SK-N-SH treated with all-trans-retinoic acid at 6 μM for 48 hours (cell line): Measurements from ENCODE around the gene SSR4.
"Not testable (repeated sequence)": the region's sequence is repeated elsewhere in the genome, so short reads cannot be mapped to it uniquely, and the experiment has no call there.

Experiments used
- ATAC-seq: fragments of 200-7000 bp; cut with Tn5 transposase; 3 replicates; pipeline ENCODE4 v1.9.1; 2020; ENCODE audit warnings: mild to moderate bottlenecking, moderate library complexity
- BACH2 ChIP-seq: fragments of 250-450 bp; sonication (Bioruptor Pico); IDR thresholded peaks from 2 replicates; pipeline ENCODE4 v1.9.0; 2021; ENCODE audit warnings: mild to moderate bottlenecking, borderline replicate concordance
- CSDC2 ChIP-seq: fragments of 250-450 bp; sonication (Bioruptor Pico); IDR thresholded peaks from 2 replicates; pipeline ENCODE4 v1.5.0; 2020; ENCODE audit warnings: mild to moderate bottlenecking, moderate library complexity
- CSRNP3 ChIP-seq: fragments of 250-450 bp; sonication (Bioruptor Pico); IDR thresholded peaks from 2 replicates; pipeline ENCODE4 v1.5.1; 2021; ENCODE audit warnings: mild to moderate bottlenecking, moderate library complexity
- GLIS3 ChIP-seq: fragments of 250-450 bp; sonication (Bioruptor Pico); IDR thresholded peaks from 2 replicates; pipeline ENCODE4 v1.5.0; 2020; ENCODE audit warnings: mild to moderate bottlenecking, moderate library complexity
- ISL1 ChIP-seq: fragments of 250-450 bp; sonication (Bioruptor Pico); IDR thresholded peaks from 2 replicates; pipeline ENCODE4 v2.1.2; 2022; ENCODE audit warnings: mild to moderate bottlenecking, moderate library complexity
- OSR1 ChIP-seq: fragments of 250-450 bp; sonication (Bioruptor Pico); IDR thresholded peaks from 2 replicates; pipeline ENCODE4 v1.8.0; 2022; ENCODE audit warnings: moderate library complexity, mild to moderate bottlenecking, inconsistent platforms
- PATZ1 ChIP-seq: fragments of 250-450 bp; sonication (Bioruptor Pico); IDR thresholded peaks from 2 replicates; pipeline ENCODE4 v1.8.0; 2020; ENCODE audit warnings: mild to moderate bottlenecking, moderate library complexity, borderline replicate concordance
- POU6F1 ChIP-seq: fragments of 250-450 bp; sonication (Bioruptor Pico); IDR thresholded peaks from 2 replicates; pipeline ENCODE4 v1.8.0; 2021; ENCODE audit warnings: low read depth, mild to moderate bottlenecking, moderate library complexity, borderline replicate concordance
- PPARA ChIP-seq: fragments of 250-450 bp; sonication (Bioruptor Pico); IDR thresholded peaks from 2 replicates; pipeline ENCODE4 v1.5.0; 2020; ENCODE audit warnings: mild to moderate bottlenecking, borderline replicate concordance
- RARB ChIP-seq: fragments of 250-450 bp; sonication (Bioruptor Pico); IDR thresholded peaks from 2 replicates; pipeline ENCODE4 v1.8.0; 2021; ENCODE audit warnings: mild to moderate bottlenecking, moderate library complexity
- SNAI2 ChIP-seq: fragments of 250-450 bp; sonication (Bioruptor Pico); IDR thresholded peaks from 2 replicates; pipeline ENCODE4 v1.5.0; 2020; ENCODE audit warnings: mild to moderate bottlenecking, moderate library complexity
- TCF4 ChIP-seq: fragments of 250-450 bp; sonication (Bioruptor Pico); IDR thresholded peaks from 2 replicates; pipeline ENCODE4 v1.8.0; 2021; ENCODE audit warnings: mild to moderate bottlenecking, moderate library complexity, borderline replicate concordance
- ZC3H10 ChIP-seq: fragments of 250-450 bp; sonication (Bioruptor Pico); IDR thresholded peaks from 2 replicates; pipeline ENCODE4 v1.5.1; 2021; ENCODE audit warnings: mild to moderate bottlenecking, moderate library complexity
- ZFP3 ChIP-seq: fragments of 250-450 bp; sonication (Bioruptor Pico); IDR thresholded peaks from 2 replicates; pipeline ENCODE4 v1.5.0; 2020; ENCODE audit warnings: mild to moderate bottlenecking, moderate library complexity
- ZFP30 ChIP-seq: fragments of 450-650 bp; formaldehyde crosslinking; IDR thresholded peaks from 2 replicates; pipeline ENCODE4 v1.5.0; 2022; ENCODE audit warnings: mild to moderate bottlenecking, moderate library complexity
- ZNF565 ChIP-seq: fragments of 450-650 bp; formaldehyde crosslinking; conservative IDR thresholded peaks from 2 replicates; pipeline ENCODE4 v1.5.0; 2020; ENCODE audit warnings: low read depth, mild to moderate bottlenecking, moderate library complexity
- ZNF70 ChIP-seq: fragments of 450-650 bp; formaldehyde crosslinking; IDR thresholded peaks from 2 replicates; pipeline ENCODE4 v1.5.0; 2020; ENCODE audit warnings: mild to moderate bottlenecking, moderate library complexity
- ZNF8 ChIP-seq: fragments of 450-650 bp; formaldehyde crosslinking; IDR thresholded peaks from 2 replicates; pipeline ENCODE4 v1.5.0; 2020; ENCODE audit warnings: mild to moderate bottlenecking, moderate library complexity
- TF ChIP-seq, protein P1 (sequence below): fragments of 250-450 bp; sonication (Bioruptor Pico); IDR thresholded peaks from 2 replicates; pipeline ENCODE4 v1.5.1; 2020; ENCODE audit warnings: low read depth, mild to moderate bottlenecking, moderate library complexity
- TF ChIP-seq, protein P2 (sequence below): fragments of 250-450 bp; sonication (Bioruptor Pico); IDR thresholded peaks from 2 replicates; pipeline ENCODE4 v1.5.0; 2020; ENCODE audit warnings: mild to moderate bottlenecking, moderate library complexity

SSR4 gene

DNA sequence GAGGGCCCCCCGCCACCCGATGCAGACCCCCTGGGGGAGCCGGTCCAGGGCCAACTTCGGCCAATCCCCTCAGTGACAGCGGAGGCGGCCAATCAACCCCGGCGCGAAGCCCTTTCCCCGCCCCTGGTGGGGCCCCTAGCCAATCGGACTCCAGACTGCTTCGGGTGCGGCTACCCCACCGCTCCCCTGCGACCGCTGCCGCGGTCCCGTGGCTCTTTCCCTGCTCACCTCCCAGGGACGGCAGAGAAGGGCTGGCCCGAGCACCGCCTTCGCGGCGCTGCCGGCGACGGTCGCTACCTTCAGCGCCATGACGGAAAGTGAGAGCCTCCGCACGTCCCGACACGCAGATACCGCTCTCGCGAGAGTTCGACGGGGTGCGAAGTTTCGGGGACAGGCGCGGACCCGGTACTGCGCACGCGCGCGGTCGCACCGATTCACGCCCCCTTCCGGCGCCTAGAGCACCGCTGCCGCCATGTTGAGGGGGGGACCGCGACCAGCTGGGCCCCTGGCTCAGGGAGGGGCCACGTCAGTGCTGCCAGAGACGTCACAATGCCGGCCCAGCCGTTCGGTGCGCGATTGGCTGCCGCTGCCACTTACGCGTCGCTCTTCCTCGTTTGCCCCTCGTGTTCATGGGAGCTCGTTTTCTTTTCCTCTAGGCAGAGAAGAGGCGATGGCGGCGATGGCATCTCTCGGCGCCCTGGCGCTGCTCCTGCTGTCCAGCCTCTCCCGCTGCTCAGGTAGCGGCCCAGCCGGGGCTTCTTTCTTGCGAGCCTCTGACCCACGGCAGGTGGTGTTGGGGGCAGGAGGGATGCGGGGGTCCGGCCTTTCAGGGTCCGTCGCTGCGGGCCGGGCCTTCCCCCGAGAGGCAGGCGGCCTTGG lies at the start of gene SSR4, which contains the start of gene IDH3G:
Gene SSR4, plus strand, starts transcription at position 651 of the 879 bp plus-strand sequence. Its CDS starts 20 bp downstream, at position 671.
Gene IDH3G, minus strand, starts transcription at position 358 of the 879 bp plus-strand sequence. Its CDS starts 49 bp downstream, at position 309.
- TF ChIP-seq SNAI2 (CRISPR knock-in tag) (no peak), TCF4 (CRISPR knock-in tag) (no peak), PATZ1 (peak; percentile 26; the same call in 1 of the 2 replicates), CSDC2 (no peak)
- ATAC-seq = peak; percentile 87

DNA sequence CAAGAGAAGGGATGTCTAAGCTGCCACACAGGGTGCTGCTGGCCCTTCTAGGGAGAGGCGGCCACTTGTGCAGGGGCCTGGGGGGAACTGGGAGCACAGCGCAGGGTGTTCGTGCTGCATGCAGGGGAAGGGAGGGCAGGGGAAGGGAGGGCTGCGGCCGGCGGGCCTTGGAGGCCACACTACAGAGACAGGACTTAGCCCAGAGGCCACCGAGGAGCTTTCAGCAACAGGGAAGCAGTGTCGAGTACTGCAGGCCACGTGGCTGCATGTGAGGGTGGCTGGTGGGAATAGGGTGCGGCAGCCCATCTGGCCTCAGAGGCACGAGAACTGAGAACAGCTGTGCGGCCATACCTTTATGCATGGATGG lies 49.4 kb upstream of the SSR4 start:
- not testable (repeated sequence) for ATAC-seq

DNA sequence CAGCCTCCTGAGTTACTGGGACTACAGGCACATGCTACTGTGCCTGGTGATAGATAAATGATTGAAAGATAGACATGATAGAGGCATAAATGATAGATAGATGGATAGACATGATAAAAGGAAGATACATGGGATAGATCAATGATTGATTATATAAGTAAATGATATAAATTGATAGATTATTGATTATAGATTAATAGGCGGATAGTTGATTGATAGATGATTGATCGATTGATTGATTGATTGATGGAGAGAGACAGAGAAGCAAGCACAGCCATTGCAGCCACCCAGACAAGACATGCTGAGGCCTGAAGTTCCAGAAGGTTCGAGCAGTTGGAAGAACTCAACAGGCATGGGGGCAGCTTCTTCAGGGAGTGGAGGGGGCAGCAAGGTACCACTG lies 48.1 kb upstream of the SSR4 start:
- TF ChIP-seq RARB (no peak), CSRNP3 (CRISPR knock-in tag) (no peak), PPARA (no peak), ZNF70 (CRISPR knock-in tag) (no peak), PATZ1 (no peak), ZFP3 (CRISPR knock-in tag) (no peak), ZNF565 (CRISPR knock-in tag) (no peak), ISL1 (CRISPR knock-in tag) (no peak), ZNF8 (CRISPR knock-in tag) (no peak), POU6F1 (CRISPR knock-in tag) (no peak), OSR1 (no peak), ZC3H10 (no peak), CSDC2 (no peak), GLIS3 (CRISPR knock-in tag) (no peak), BACH2 (CRISPR knock-in tag) (no peak), ZFP30 (CRISPR knock-in tag) (no peak)
- TF ChIP-seq, protein P1, sequence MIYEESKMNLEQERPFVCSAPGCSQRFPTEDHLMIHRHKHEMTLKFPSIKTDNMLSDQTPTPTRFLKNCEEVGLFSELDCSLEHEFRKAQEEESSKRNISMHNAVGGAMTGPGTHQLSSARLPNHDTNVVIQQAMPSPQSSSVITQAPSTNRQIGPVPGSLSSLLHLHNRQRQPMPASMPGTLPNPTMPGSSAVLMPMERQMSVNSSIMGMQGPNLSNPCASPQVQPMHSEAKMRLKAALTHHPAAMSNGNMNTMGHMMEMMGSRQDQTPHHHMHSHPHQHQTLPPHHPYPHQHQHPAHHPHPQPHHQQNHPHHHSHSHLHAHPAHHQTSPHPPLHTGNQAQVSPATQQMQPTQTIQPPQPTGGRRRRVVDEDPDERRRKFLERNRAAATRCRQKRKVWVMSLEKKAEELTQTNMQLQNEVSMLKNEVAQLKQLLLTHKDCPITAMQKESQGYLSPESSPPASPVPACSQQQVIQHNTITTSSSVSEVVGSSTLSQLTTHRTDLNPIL (CRISPR knock-in tag) = no peak
- TF ChIP-seq, protein P2, sequence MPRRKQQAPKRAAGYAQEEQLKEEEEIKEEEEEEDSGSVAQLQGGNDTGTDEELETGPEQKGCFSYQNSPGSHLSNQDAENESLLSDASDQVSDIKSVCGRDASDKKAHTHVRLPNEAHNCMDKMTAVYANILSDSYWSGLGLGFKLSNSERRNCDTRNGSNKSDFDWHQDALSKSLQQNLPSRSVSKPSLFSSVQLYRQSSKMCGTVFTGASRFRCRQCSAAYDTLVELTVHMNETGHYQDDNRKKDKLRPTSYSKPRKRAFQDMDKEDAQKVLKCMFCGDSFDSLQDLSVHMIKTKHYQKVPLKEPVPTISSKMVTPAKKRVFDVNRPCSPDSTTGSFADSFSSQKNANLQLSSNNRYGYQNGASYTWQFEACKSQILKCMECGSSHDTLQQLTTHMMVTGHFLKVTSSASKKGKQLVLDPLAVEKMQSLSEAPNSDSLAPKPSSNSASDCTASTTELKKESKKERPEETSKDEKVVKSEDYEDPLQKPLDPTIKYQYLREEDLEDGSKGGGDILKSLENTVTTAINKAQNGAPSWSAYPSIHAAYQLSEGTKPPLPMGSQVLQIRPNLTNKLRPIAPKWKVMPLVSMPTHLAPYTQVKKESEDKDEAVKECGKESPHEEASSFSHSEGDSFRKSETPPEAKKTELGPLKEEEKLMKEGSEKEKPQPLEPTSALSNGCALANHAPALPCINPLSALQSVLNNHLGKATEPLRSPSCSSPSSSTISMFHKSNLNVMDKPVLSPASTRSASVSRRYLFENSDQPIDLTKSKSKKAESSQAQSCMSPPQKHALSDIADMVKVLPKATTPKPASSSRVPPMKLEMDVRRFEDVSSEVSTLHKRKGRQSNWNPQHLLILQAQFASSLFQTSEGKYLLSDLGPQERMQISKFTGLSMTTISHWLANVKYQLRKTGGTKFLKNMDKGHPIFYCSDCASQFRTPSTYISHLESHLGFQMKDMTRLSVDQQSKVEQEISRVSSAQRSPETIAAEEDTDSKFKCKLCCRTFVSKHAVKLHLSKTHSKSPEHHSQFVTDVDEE (CRISPR knock-in tag) = no peak
- ATAC-seq = no peak

GRCh38 chrX:153746991-153747390 lies 47.5 kb upstream of the SSR4 start:
- ATAC-seq = not testable (repeated sequence)

GRCh38 chrX:153749017-153749416 lies 45.5 kb upstream of the SSR4 start:
- not testable (repeated sequence) for ATAC-seq
